NCI-H446 (cell line): ENCODE results near the gene GALNT2.

Experiments
- DNase-seq, 2 experiments: peaks; one replicate each; lab custom pipeline; 2025; lab: John Stamatoyannopoulos, UW

Gene GALNT2

GRCh38 chr1:230301822-230302221, 234.8 kb downstream of the GALNT2 start:
- no peak for DNase-seq

- DNase-seq: no peak
These were observed 236.0 kb downstream of the GALNT2 start for GRCh38 chr1:230303069-230303468.

GRCh38 chr1:230303822-230304221, 236.8 kb downstream of the GALNT2 start:
- DNase-seq: no peak

- no peak for DNase-seq
These were observed 239.1 kb downstream of the GALNT2 start for GRCh38 chr1:230306169-230306568.

GRCh38 chr1:230307213-230307612, 240.2 kb downstream of the GALNT2 start:
- peak in 1 of 2 experiments; percentile 68 for DNase-seq

DNA sequence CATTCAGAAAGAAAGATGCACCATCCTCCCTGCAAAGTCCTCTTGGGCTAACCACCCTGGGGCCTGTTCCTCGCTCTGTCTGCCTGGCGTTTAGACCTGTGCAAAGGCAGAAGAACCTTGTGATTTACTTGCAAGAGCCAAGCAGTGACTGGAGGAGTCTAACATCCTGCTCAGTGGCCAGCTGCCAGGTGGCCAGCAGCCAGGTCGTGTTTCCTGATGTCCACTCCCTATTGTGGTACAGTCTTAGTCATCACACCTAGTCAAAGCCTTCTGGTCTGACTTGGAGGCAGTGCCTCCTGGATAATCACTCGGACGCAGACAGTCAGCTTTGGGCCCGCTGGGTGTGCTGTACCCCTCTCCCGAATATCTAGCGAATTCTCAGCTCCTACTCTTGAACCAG, 241.0 kb downstream of the GALNT2 start:
- peak in 1 of 2 experiments; percentile 61 for DNase-seq

DNA sequence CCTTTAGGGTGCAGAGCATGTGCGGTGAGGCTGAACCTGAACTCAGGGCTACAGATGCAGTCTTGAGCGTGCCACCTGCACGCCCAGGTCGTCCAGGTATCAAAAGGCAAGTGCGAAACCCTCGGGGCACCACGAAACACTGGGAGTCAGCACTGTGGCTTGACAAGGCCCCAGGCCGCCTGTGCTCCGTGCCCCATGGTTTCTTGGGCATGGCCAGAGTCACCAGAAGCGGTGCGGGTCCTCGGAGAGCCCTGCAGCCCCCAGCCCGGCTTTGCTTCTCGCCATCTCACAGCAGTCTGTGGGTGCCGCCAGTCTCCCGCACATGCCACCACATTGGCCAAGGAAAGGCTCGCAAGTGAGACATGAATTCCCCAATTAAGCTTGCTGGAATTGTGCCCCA, 241.8 kb downstream of the GALNT2 start:
- DNase-seq: no peak

- no peak for DNase-seq
These were observed 242.7 kb downstream of the GALNT2 start for GRCh38 chr1:230309646-230310177.

- DNase-seq: peak; percentile 49 to 87
These were observed 243.5 kb downstream of the GALNT2 start for GRCh38 chr1:230310381-230311163.

DNA sequence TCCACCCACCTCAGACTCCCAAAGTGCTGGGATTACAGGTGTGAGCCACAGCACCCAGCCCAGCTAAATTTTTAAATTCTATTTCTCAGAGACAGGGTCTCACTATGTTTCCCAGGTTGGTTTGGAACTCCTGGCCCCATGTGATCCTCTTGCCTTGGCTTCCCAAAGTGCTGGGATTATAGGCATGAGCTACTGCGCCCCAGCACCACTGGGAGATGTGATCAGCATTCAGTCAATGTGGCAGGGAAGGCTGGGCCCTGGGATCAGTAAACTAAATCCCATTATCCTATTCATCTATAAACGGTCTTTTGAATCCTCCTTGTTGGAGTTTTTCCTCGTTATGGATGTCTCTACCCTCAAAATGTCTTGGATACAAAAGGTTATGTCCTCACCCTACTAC, 245.6 kb downstream of the GALNT2 start:
- no peak for DNase-seq

DNA sequence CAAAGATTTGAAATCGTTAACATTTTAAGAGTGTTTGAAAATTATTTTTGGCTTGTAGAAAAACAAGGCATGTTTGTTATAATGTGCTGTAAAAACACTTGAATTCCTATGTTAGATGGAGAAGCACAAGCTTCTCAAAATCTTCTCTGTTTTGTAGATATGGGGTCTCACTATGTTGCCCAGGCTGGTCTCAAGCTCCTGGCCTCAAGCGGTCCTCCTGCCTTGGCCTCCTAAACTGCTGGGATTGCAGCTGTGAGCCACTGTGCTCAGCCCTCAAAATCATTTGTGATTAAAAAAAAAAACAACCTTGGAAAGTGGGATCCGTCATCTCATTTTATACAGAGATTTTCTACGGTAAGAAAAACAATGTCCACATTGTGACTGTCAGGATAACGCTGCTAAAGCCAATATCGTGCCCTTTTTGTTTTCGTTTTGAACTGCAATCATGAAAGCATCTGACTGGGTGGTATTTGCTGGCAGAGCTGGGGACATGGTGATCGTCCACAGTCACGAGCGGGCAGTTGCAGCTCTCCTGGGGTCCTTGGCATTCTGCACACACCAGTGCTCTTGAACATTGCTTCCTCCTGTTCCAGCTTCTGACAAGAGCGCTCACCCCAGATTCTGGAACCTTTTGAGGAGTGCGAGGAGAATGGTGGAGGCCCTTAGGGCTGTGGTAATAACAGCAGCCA, 246.6 kb downstream of the GALNT2 start:
- DNase-seq: no peak

GRCh38 chr1:230314142-230314470, 247.1 kb downstream of the GALNT2 start:
- no peak for DNase-seq

- no peak for DNase-seq
These were observed 248.1 kb downstream of the GALNT2 start for GRCh38 chr1:230315099-230315498.

DNA sequence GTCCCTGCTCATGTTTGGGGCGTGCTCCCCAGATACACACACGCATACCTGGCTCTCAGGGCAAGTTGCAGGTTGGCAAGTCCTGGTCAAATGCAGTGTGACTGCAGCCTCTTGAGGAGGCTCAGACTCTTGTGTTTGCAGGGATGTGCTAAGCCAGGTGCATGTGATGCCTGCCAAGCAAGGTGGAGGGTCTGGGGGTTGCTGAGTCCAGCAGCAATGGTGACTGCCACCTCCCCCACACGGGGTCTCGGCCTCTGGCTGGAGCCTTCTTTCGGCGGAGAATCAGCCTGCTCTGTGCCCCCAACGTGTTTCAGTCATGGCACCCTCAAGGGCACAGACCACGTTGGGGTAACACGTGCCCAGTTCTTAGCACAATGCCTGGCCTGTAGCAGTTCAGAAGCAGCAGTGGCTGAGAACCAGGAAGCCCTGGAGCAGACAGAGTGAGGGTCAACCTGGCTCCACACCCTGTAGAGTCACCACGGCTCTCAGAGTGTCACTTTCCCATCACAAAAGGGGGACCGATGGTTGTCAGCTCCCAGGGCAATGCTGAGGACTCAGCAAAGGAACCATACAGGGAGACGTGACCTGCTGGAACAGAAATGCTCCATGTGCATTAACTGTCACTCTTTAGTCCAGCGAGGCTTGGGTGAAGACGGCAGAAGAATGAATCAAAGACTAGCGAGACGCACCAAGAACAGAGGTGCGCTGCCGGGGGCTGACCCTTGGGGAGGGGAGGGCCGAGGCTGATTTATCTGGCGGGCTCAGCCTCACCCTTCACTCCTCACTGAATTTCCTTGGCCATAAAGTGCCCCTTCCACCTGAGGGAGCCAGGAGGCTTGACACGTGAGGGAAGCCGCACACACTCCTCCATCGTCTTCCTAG, 250.1 kb downstream of the GALNT2 start:
- no peak for DNase-seq

- peak in 1 of 2 experiments; percentile 23 for DNase-seq
These were observed 251.1 kb downstream of the GALNT2 start for GRCh38 chr1:230317823-230318819.

DNA sequence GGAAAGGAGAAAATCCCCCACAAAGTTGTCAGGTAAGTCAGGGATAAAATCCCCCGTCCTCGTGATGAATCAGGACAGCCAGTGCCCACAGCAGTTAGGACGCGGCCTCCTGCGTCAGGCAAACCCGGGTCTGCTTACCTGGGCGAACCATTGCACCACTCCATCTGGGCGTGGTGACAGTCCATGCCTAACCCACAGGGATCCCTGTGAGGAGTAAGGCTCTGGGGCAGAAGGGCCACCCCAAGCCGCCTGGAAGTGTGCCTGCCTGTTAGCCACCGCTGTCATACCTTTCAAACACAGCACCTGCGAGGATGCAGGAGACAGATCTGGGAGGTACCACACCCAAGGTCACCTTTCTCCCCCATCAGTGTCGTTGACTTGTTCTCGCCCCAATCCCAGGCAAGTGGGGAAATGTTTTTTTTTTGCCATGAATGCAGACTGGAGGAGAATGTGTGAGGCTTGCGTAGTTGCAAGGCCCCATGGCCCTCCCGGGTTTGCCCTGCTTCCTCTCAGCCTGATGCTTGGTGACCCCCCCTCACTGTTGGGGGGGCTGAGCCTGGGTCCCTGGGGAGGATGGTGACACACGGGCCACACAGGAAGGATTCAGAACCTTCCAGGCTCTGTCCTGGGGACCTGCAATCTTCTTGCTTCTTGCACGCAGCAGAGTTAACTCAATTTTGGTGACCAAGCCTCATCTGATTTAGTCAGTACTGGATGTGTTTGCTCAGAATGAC, 252.1 kb downstream of the GALNT2 start:
- no peak for DNase-seq

GRCh38 chr1:230320804-230321203, 253.8 kb downstream of the GALNT2 start:
- no peak for DNase-seq

GRCh38 chr1:230321341-230321740, 254.3 kb downstream of the GALNT2 start:
- no peak for DNase-seq

DNA sequence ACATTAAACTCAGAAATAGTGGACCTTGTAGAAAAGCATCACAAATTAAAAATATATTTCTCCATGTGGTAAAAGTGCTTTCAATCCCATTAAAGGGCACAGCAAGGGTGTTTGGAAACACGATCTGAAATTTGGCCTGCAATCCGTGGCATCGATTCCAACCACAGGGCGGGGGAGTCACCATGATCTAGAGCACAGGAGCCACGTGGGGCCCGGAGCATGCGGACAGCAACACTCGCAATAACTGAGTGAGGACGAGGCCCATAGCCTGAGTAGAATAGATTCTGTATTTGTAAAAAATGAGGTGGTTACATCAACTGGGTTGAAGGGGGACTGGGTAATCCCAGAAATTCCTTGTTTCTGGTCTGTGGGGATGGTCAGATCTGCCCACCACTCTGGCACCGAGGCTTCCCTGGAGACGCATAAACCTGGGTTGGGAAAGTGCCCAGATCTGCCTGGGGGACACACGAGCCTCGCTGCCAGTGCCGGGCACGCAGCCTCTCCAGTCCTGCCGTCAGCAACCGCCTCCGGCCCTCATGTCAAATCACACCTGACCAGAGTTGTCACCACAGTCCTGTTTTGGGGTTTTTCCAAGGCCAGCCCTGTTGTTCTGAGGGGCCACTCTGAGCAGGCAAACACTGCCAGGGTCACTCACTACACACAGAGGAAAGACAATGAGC, 254.8 kb downstream of the GALNT2 start:
- peak in 1 of 2 experiments; percentile 38 for DNase-seq

- no peak for DNase-seq
These were observed 255.4 kb downstream of the GALNT2 start for GRCh38 chr1:230322421-230322756.
